ENCODE measurements around the gene MAPKAP1. TPM values are rescaled to one million over a fixed set of nuclear protein-coding genes. Genes with fewer than 3 reads are reported as not detected.

The MAPKAP1 gene
- total RNA-seq, 1 donor from 2014 or later = 70.7 TPM

DNA sequence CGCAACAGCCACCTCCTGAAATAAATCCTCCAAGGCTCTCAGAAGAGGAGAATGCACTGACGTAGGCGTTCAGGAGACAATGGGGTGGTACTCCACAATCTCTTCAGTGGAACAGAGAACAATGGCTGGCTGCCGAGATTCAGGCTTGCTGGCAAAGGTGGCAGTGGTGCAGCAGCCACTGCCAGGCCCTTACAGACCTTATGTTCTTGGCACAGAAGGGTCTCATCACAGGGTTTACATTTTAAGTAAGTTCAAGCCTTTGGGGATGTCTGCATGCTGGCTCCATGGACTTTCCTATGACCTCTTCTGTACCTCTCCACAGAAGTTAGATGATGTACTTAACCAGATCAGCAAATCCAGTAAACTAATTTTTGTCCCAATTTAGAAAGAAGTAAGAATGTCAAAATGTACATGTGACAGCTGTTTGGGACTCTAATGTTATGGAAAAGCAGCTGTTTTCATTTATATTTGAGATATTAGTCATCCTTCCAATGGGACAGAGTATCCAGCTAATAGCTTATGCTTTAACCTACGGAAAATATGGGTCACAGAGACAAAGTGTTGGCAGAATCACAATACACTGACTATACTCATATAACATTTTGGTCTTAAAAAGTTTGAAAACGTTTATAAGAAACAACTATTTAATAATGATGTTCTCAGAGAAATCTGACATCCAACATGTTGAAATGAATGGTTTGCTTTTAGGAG lies 180.9 kb downstream of the MAPKAP1 start:
- H3K27ac ChIP-seq = no peak overlapping the region
- intact Hi-C loops (cut with DNase I) = no loop called here
- H3K27me3 ChIP-seq = no peaks in the 10 kb centered on the region
- TF ChIP-seq POLR2AphosphoS5 (IDR thresholded peaks at IDR 0.05; ENCODE audit: insufficient read depth in 1 of 2, low read depth in 1 of 2) (no peak), POLR2A (IDR thresholded peaks at IDR 0.05) (no peak), CTCF (IDR thresholded peaks at IDR 0.05) (no peak)
- H3K4me3 ChIP-seq = no peak overlapping the region
- no peak for DNase-seq (ENCODE audit: extremely low spot score in 2 of 2)
- H3K4me1 ChIP-seq = peaks cover 62% of the 10 kb centered on the region
- H3K9me3 ChIP-seq = no peaks in the 10 kb centered on the region
- no peaks in the 10 kb centered on the region for H3K36me3 ChIP-seq

- no peaks in the 10 kb centered on the region for H3K36me3 ChIP-seq
- peak overlapping the region; percentile 14 for H3K27ac ChIP-seq
- no peak for DNase-seq (ENCODE audit: extremely low spot score in 2 of 2)
- H3K4me1 ChIP-seq = peaks cover 64% of the 10 kb centered on the region
- TF ChIP-seq POLR2A (IDR thresholded peaks at IDR 0.05) (no peak), POLR2AphosphoS5 (IDR thresholded peaks at IDR 0.05; ENCODE audit: insufficient read depth in 1 of 2, low read depth in 1 of 2) (no peak), CTCF (IDR thresholded peaks at IDR 0.05) (no peak)
- no peaks in the 10 kb centered on the region for H3K27me3 ChIP-seq
- intact Hi-C loops (cut with DNase I) = no loop called here
- no peak overlapping the region for H3K4me3 ChIP-seq
- H3K9me3 ChIP-seq = no peaks in the 10 kb centered on the region
These were observed 182.2 kb downstream of the MAPKAP1 start for GRCh38 chr9:125524583-125525355.

DNA sequence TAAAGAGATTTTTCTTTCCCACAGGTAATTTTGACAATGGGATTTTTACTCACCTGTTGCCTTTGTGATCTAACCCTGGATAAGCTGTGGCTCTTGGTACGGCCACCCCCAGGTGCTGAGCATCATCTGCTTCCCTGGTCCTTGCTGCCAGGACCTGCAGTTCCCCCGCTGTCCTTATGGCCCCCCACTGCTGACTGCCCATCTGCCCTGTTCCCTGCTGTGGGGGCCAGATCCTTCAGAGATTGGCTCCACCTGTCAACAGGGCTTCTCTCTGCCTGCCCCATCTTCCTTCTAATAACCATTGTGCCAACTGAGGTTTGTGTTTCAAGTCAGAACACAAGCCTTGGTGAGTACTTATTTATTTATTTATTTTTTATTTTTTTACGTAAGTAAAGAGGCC lies 183.3 kb downstream of the MAPKAP1 start:
- H3K27me3 ChIP-seq = no peaks in the 10 kb centered on the region
- H3K36me3 ChIP-seq = no peaks in the 10 kb centered on the region
- intact Hi-C loops (cut with DNase I) = no loop called here
- no peak overlapping the region for H3K27ac ChIP-seq
- H3K9me3 ChIP-seq = no peaks in the 10 kb centered on the region
- H3K4me1 ChIP-seq = peaks cover 64% of the 10 kb centered on the region
- TF ChIP-seq CTCF (IDR thresholded peaks at IDR 0.05) = no peak
- no peak for TF ChIP-seq POLR2AphosphoS5 (IDR thresholded peaks at IDR 0.05; ENCODE audit: insufficient read depth in 1 of 2, low read depth in 1 of 2)
- no peak for TF ChIP-seq POLR2A (IDR thresholded peaks at IDR 0.05)
- no peak overlapping the region for H3K4me3 ChIP-seq
- DNase-seq (ENCODE audit: extremely low spot score in 2 of 2) = no peak

- Histone ChIP-seq H3K36me3 (no peaks in the 10 kb centered on the region), H3K27me3 (no peaks in the 10 kb centered on the region), H3K4me1 (peaks cover 56% of the 10 kb centered on the region), H3K27ac (peak overlapping the region; percentile 67), H3K9me3 (no peaks in the 10 kb centered on the region), H3K4me3 (no peak overlapping the region)
- intact Hi-C loops (cut with DNase I) = no loop called here
- no peak for TF ChIP-seq POLR2AphosphoS5 (IDR thresholded peaks at IDR 0.05; ENCODE audit: insufficient read depth in 1 of 2, low read depth in 1 of 2)
- no peak for TF ChIP-seq POLR2A (IDR thresholded peaks at IDR 0.05)
- TF ChIP-seq CTCF (IDR thresholded peaks at IDR 0.05) = no peak
- no peak for DNase-seq (ENCODE audit: extremely low spot score in 2 of 2)
These were observed 184.7 kb downstream of the MAPKAP1 start for GRCh38 chr9:125522328-125522725.

Measured in vagina (tissue), 2 donors.